BLaER1 treated with 17β-estradiol and CSF1 and Interleukin-3, amounts not matched to agents 10 nM and 100 nM (cell line): ENCODE measurements around the gene TFG.

Experiments used
- H3K27ac ChIP-seq, 11 experiments: shearing (Covaris generic); formaldehyde crosslinking; 2 replicates each; pipeline ENCODE4 v1.8.1; 2022
- H3K27me3 ChIP-seq, 11 experiments: shearing (Covaris generic); formaldehyde crosslinking; 2 replicates each; pipeline ENCODE4 v1.8.1; 2022
- H3K36me3 ChIP-seq, 11 experiments: shearing (Covaris generic); formaldehyde crosslinking; 2 replicates each; pipeline ENCODE4 v1.8.1; 2022
- H3K4me1 ChIP-seq, 10 experiments: shearing (Covaris generic); formaldehyde crosslinking; 2 replicates each; pipeline ENCODE4 v1.8.1; 2022
- H3K4me2 ChIP-seq, 11 experiments: shearing (Covaris generic); formaldehyde crosslinking; 2 replicates each; pipeline ENCODE4 v1.8.1; 2022
- H3K4me3 ChIP-seq, 10 experiments: shearing (Covaris generic); formaldehyde crosslinking; 2 replicates each; pipeline ENCODE4 v1.8.1; 2022
- H3K9ac ChIP-seq, 11 experiments: shearing (Covaris generic); formaldehyde crosslinking; 2 replicates each; pipeline ENCODE4 v1.8.1; 2022
- H3K9me3 ChIP-seq, 11 experiments: shearing (Covaris generic); formaldehyde crosslinking; replicated peaks in 1 of 11; 2 replicates each; pipeline ENCODE4 v1.8.1; 2022
- H4K20me1 ChIP-seq, 11 experiments: shearing (Covaris generic); formaldehyde crosslinking; 2 replicates each; pipeline ENCODE4 v1.8.1; 2022
- Cebpa-rat ChIP-seq, 11 experiments: shearing (Covaris generic); IDR thresholded peaks; 2 replicates each; pipeline ENCODE4 v1.8.1; 2022

TFG gene

DNA sequence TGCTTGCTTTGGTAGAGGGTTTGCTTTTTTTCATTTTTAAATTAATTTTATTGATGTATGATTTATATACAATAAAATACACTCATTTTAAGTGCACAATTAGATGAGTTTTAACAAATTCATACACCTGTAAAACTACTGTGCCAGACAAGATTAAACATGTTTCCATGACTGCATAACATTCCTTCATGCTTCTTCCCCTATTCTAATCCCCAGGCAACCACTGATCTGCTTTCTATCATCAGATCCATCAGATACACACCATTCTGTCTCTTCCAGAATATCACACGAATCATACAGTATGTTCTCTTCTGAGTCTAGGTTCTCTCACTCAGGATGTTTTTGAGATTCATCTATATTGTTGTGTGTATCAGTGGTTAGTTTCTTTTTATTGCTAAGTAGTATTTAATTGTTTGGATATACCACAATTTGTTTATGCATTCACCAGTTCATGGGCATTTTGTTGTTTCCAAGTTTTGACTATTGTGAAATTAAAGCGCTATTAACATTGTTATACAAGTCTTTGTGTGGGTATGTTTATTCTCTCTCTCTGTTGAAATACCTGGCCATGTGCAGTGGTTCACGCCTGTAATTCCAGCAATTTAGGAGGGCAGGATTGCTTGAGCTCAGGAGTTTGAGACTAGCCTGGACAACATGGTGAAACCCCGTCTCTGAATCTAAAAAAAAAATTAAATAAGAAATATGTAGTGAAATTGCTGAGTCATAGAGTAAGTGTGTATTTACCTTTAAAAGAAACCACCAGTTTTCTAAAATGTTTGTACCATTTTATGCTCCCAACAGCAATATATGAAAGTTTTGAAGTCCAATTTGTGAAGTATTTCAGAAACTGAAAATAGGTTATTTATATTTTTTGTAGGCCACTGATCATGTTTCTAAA, 7.0 kb upstream of the TFG start:
- no peaks in the 10 kb centered on the region for H3K4me1 ChIP-seq
- no peak overlapping the region for H3K9ac ChIP-seq
- no peaks in the 10 kb centered on the region for H3K27me3 ChIP-seq
- no peak overlapping the region for H3K27ac ChIP-seq
- no peak overlapping the region for H3K4me3 ChIP-seq
- H4K20me1 ChIP-seq, result no peaks in the 10 kb centered on the region
- H3K9me3 ChIP-seq, result no peaks in the 10 kb centered on the region
- TF ChIP-seq Cebpa-rat (IDR thresholded peaks at IDR 0.05), result no peak
- H3K36me3 ChIP-seq, result no peaks in the 10 kb centered on the region
- no peak overlapping the region for H3K4me2 ChIP-seq

DNA sequence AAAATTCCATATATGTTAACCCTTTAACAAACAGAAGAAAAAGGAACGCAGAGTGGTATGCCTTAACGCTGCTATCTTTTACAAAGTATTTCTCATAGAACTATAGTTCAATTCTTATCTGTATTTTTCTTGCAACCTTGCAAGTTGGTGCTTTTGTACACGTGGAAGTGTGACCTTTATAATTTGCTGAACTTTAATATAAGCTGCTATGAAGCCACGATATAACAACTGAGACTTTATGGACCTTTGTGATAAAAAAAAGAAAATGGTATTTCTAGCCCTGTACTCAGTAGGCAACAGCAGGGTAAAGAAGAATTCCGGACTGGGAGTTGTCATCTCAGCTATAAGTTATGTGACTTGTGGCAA, 6.3 kb upstream of the TFG start:
- Histone ChIP-seq H3K27ac (no peak overlapping the region), H3K36me3 (no peaks in the 10 kb centered on the region), H3K4me1 (no peaks in the 10 kb centered on the region), H3K4me3 (no peak overlapping the region), H3K9me3 (no peaks in the 10 kb centered on the region; a peak in 1 of 22 replicates), H3K27me3 (no peaks in the 10 kb centered on the region), H4K20me1 (no peaks in the 10 kb centered on the region), H3K4me2 (no peak overlapping the region), H3K9ac (no peak overlapping the region)
- TF ChIP-seq Cebpa-rat (IDR thresholded peaks at IDR 0.05), result no peak

DNA sequence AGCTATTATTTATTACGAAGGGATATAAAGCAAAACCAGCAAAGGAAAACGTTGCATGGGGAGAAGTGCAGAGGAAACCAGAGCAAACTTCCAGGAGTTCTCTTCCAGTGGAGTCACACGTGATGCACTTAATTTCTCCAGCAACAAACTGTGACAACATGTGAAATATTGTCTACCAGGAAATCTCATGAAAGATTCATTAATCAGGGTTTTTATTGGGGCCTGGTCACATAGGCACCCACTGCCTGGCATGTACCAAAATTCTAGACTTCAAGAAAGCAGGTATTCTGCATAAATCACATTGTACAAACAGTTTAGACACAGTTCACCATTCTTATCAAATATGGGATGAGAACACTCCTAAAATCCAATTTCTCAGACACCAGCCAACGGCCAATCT, 5.4 kb upstream of the TFG start:
- no peaks in the 10 kb centered on the region for H3K27me3 ChIP-seq

DNA sequence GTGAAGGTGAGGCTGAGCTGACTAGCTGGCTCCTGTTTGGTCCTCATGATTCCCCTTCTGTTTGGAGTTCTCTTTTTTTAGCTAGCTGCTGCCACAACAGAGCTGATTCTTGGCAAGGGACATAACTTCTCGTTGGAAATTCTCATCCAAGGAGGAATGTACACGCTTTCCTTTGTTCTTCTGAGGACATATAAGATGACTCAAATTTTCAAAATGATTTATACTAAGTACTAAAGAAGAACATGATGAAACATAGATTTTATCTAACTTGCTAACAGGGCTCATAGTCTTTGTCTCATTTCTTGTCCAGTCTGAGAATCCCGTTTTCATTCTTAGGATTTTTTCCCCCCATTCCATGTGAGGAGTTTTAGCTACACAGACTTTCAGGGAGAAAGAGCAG, 2.9 kb upstream of the TFG start:
- H3K4me1 ChIP-seq, result peaks cover 9 to 17% (median 14%) of the 10 kb centered on the region in 10 experiments
- no peak overlapping the region for H3K4me2 ChIP-seq
- no peak overlapping the region for H3K9ac ChIP-seq
- TF ChIP-seq Cebpa-rat (IDR thresholded peaks at IDR 0.05), result no peak
- no peak overlapping the region for H3K27ac ChIP-seq
- H3K4me3 ChIP-seq, result no peak overlapping the region
- peaks cover 3 to 6% (median 5%) of the 10 kb centered on the region in 11 experiments; a peak in 17 of 22 replicates for H3K36me3 ChIP-seq
- peaks cover 0 to 8% (median 0%) of the 10 kb centered on the region in 11 experiments; a peak in 2 of 22 replicates for H3K9me3 ChIP-seq
- no peaks in the 10 kb centered on the region for H3K27me3 ChIP-seq
- H4K20me1 ChIP-seq, result peaks cover 6 to 16% (median 12%) of the 10 kb centered on the region in 11 experiments; a peak in 20 of 22 replicates

More for the DNA sequence above, 5.4 kb upstream of the TFG start:
- Histone ChIP-seq H3K27ac (no peak overlapping the region), H3K4me2 (no peak overlapping the region), H3K4me3 (no peak overlapping the region), H3K36me3 (no peaks in the 10 kb centered on the region), H3K4me1 (peaks cover 0 to 6% (median 5%) of the 10 kb centered on the region in 10 experiments; a peak in 11 of 20 replicates), H3K9ac (no peak overlapping the region), H3K9me3 (peaks cover 0 to 8% (median 0%) of the 10 kb centered on the region in 11 experiments; a peak in 2 of 22 replicates), H4K20me1 (no peaks in the 10 kb centered on the region)
- no peak for TF ChIP-seq Cebpa-rat (IDR thresholded peaks at IDR 0.05)

DNA sequence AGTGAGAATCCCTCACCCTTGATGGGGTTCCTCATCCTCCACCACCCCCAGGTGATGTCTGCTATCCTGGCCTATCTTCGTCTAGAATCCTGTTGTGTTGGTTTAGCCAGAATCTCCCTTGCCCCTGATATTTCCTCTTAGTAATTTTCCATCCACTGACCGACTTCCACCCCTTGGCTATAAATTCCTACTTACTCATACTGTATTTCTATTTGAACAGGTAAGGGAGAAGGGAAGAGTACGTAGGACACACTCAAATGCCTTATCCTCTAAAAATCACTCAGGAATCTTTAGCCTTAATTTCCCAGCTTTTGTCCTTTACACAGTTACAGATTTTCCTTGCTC, 678 bp upstream of the TFG start:
- H3K4me3 ChIP-seq, result peak overlapping the region; percentile 76 to 94 (median 90)
- H3K27me3 ChIP-seq, result no peaks in the 10 kb centered on the region
- peaks cover 9 to 31% (median 21%) of the 10 kb centered on the region in 10 experiments for H3K4me1 ChIP-seq
- TF ChIP-seq Cebpa-rat (IDR thresholded peaks at IDR 0.05), result no peak
- H3K9me3 ChIP-seq, result peaks cover 0 to 8% (median 0%) of the 10 kb centered on the region in 11 experiments; a peak in 2 of 22 replicates
- H3K36me3 ChIP-seq, result peaks cover 12 to 27% (median 25%) of the 10 kb centered on the region in 11 experiments; a peak in 21 of 22 replicates
- H4K20me1 ChIP-seq, result peaks cover 21 to 37% (median 35%) of the 10 kb centered on the region in 11 experiments; a peak in 21 of 22 replicates
- peak overlapping the region; percentile 54 to 91 (median 73) for H3K4me2 ChIP-seq
- peak overlapping the region; percentile 93 to 98 (median 96) for H3K27ac ChIP-seq
- H3K9ac ChIP-seq, result peak overlapping the region; percentile 93 to 98 (median 97); a peak in 21 of 22 replicates

DNA sequence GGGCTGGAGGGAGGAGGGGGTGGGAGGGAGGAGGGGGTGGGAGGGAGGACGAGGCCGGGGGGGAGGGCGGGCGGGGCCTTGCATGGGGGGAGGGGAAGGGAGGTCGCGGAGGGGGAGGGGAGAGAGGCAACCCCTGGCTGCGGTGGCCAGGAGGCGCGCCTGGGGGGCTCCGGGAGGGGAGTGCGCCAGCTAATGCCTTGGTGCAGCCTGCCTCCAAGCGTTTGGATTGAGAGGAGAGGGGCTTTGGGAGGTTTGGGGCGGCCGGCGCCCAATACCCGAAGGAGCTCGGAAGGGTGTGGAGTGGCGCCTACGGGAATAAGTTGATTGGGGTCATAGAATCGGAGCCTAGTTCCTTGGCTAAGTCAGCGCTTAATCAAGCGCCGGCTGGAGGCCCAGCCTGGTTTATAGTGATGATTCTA, 557 bp downstream of the TFG start:
- H3K4me2 ChIP-seq, result peak overlapping the region; percentile 78 to 95 (median 88)
- peak overlapping the region; percentile 76 to 94 (median 90) for H3K4me3 ChIP-seq
- peaks cover 27 to 49% (median 46%) of the 10 kb centered on the region in 11 experiments; a peak in 21 of 22 replicates for H4K20me1 ChIP-seq
- peak overlapping the region; percentile 93 to 98 (median 96) for H3K27ac ChIP-seq
- TF ChIP-seq Cebpa-rat (IDR thresholded peaks at IDR 0.05), result no peak
- H3K9ac ChIP-seq, result peak overlapping the region; percentile 93 to 98 (median 97)
- H3K36me3 ChIP-seq, result peaks cover 24 to 40% (median 37%) of the 10 kb centered on the region in 11 experiments
- H3K9me3 ChIP-seq, result peaks cover 0 to 8% (median 3%) of the 10 kb centered on the region in 11 experiments; a peak in 2 of 22 replicates
- H3K4me1 ChIP-seq, result peaks cover 9 to 33% (median 21%) of the 10 kb centered on the region in 10 experiments
- H3K27me3 ChIP-seq, result no peaks in the 10 kb centered on the region

DNA sequence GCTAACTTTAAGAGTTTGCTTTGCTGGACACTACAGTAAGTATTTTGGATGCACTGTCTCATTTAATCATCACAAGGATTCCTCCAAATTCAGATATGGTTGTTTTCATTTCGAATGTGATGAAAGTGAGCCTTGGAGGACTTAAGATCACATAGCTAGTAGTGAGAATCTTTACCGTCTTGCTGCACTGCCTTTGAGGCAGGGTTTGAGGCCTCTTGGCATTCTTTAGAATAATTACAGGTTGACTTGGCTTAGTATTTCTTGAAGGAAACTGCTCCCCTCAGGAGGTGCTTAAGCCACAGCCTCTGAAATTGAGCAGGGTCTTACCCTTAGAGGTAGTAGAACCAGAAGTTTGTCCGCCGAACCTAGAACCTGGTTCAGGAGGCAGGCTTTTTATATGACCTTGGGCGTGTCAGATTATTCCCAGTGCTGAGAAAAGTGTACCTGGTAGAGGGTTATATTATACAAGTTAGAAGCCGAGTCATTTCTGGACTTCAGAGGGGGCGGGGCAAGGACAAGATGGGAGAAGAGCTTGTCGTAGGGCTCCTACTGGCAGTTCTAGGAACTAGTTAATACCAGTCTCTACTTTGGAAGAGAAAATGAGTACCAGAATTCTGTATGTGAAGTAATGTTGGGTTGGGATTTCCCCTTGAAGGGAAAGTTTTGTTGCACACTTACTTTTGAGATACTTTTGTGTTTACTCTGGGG, 1.1 kb downstream of the TFG start:
- peaks cover 32 to 55% (median 51%) of the 10 kb centered on the region in 11 experiments; a peak in 21 of 22 replicates for H4K20me1 ChIP-seq

DNA sequence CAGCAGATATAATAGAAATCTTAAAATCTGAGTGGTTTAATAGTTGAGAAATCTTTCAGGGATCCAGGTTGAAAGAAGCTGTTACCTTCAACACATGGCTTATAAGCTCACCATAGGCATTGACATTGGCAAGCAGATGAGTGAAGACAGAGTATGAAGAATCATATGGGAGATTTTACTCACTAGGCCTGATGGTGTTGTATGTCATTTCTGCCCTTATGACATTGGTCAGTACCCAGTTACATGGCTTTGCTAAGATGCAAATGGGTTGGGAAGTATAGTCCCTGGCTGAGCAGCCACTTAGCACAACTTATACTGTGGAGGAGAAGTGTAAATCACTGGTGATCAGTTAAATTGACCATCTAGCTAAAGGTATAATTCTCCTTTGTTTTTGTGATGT, 5.9 kb downstream of the TFG start:
- Histone ChIP-seq H4K20me1 (peaks cover 54 to 100% (median 92%) of the 10 kb centered on the region in 11 experiments; a peak in 21 of 22 replicates), H3K4me3 (no peak overlapping the region), H3K4me2 (peak overlapping the region in 2 of 11 experiments; percentile 9 to 25; a peak in 2 of 22 replicates), H3K36me3 (peaks cover 57 to 93% (median 90%) of the 10 kb centered on the region in 11 experiments), H3K4me1 (peaks cover 9 to 53% (median 17%) of the 10 kb centered on the region in 10 experiments; a peak in 19 of 20 replicates), H3K9ac (no peak overlapping the region), H3K27me3 (no peaks in the 10 kb centered on the region), H3K27ac (no peak overlapping the region), H3K9me3 (peaks cover 0 to 13% (median 0%) of the 10 kb centered on the region in 11 experiments; a peak in 5 of 22 replicates)
- no peak for TF ChIP-seq Cebpa-rat (IDR thresholded peaks at IDR 0.05)

More for the DNA sequence above, 1.1 kb downstream of the TFG start:
- H3K4me2 ChIP-seq, result peak overlapping the region; percentile 78 to 95 (median 88)
- peaks cover 0 to 9% (median 4%) of the 10 kb centered on the region in 11 experiments; a peak in 3 of 22 replicates for H3K9me3 ChIP-seq
- H3K27ac ChIP-seq, result peak overlapping the region; percentile 93 to 98 (median 96)
- peaks cover 30 to 45% (median 43%) of the 10 kb centered on the region in 11 experiments for H3K36me3 ChIP-seq
- H3K27me3 ChIP-seq, result no peaks in the 10 kb centered on the region
- H3K4me1 ChIP-seq, result peaks cover 9 to 38% (median 21%) of the 10 kb centered on the region in 10 experiments
- peak overlapping the region; percentile 93 to 98 (median 97) for H3K9ac ChIP-seq
- no peak for TF ChIP-seq Cebpa-rat (IDR thresholded peaks at IDR 0.05)
- H3K4me3 ChIP-seq, result peak overlapping the region; percentile 76 to 94 (median 90)
